HG02884 (cell line): Measurements from ENCODE around the gene IFNA4.
"Not testable (repeated sequence)": the region's sequence is repeated elsewhere in the genome, so short reads cannot be mapped to it uniquely, and the experiment has no call there.

Source experiments
- ATAC-seq: cut with Tn5 transposase; IDR thresholded peaks from one replicate; pipeline ENCODE4 v1.9.1; 2021; ENCODE audit warnings: mild to moderate bottlenecking, moderate library complexity; ENCODE audit not compliant: unreplicated experiment

The IFNA4 gene

DNA sequence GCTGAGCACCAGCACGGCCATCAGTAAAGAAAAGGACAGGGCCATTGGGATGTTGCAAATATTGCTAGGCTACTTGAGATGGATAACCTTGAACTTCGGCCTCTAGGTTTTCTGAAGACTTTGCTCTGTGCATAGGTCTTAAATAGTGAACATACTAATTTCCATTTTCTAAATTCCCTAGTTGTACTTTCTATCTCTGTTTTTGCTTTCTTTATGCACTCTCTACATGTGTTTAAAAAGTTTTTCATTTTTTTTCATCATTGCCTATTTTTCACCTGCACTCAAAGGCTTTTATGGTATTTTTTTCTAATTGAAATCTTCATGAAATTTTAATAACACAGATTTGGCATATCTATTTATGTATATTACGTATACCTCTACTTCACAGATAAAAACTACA lies at the start of gene IFNA4:
TSS of gene IFNA4 (minus strand) at position 101 of the 400 bp plus-strand sequence. CDS start at position 45, 56 bp downstream.
- ATAC-seq, result not testable (repeated sequence)

DNA sequence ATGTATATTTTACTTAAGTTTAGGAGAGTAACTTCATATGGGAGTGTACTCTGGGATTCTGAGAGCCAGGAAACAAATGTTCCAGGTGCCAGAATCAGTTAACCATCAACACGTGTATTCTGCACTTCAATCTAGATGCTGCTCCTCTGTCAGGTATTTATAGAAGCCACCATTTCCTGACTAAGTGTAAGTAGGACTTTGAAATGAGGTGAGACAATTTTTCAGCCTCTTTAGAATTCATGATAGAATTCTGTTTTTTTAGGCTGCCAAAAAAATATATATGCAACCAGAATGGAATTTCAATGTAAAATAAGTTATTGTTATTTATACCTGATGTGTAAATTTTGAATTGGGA lies 49.0 kb upstream of the IFNA4 start:
- ATAC-seq, result not testable (repeated sequence)

- ATAC-seq, result peak; percentile 82
Measured at GRCh38 chr9:21235468-21236359, 48.3 kb upstream of the IFNA4 start.

DNA sequence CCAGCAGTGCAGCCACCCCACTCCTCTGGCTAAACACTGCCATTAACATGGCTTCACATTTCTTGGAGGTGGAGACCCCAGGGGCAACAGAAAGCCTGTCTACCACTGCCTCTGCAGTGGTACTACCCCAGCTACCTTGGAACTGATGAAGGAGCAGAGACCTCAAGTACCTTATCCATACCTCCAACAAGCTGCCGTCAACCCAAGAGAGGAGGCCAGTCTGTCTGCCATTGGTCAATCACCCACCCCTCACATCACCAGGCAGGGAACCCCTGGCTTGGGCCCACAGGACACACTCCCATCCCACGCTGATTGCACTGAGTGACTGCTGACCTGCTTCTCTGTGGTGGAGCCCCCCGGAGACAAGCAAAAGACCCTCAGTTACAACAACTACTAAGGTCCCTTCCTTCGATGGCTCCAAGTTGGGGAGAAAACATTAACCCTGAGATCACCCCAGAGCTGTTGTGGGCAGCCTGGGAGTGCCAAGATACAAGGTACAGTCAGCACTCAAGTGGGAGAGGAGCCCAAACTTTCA lies 46.8 kb upstream of the IFNA4 start:
- ATAC-seq, result no peak

GRCh38 chr9:21233258-21233657 lies 45.9 kb upstream of the IFNA4 start:
- no peak for ATAC-seq

DNA sequence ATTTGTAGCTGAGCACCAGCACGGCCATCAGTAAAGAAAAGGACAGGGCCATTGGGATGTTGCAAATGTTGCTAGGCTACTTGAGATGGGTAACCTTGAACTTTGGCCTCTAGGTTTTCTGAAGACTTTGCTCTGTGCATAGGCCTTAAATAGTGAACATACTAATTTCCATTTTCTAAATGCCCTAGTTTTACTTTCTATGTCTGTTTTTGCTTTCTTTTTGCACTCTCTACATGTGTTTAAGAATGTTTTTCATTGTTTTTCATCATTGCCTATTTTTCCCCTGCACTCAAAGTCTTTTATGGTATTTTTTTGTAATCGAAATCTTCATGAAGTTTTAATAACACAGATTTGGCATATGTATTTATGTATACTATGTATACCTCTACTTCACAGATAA lies 40.7 kb upstream of the IFNA4 start, which contains the start of gene IFNA17:
TSS of gene IFNA17 (minus strand) at position 101 of the 400 bp plus-strand sequence. CDS start at position 52, 49 bp downstream.
- no peak for ATAC-seq

DNA sequence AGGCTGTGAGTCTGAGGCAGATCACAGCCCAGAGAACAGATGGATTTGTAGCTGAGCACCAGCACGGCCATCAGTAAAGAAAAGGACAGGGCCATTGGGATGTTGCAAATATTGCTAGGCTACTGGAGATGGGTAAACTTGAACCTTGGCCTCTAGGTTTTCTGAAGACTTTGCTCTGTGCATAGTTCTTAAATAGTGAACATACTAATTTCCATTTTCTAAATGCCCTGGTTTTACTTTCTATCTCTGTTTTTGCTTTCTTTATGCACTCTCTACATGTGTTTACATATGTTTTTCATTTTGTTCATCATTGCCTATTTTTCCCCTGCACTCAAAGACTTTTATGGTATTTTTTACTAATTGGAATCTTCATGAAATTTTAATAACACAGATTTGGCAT lies 29.8 kb upstream of the IFNA4 start, which contains the start of gene IFNA16:
TSS of gene IFNA16 (minus strand) at position 101 of the 400 bp plus-strand sequence. CDS start at position 95, 6 bp downstream.
- ATAC-seq, result not testable (repeated sequence)

DNA sequence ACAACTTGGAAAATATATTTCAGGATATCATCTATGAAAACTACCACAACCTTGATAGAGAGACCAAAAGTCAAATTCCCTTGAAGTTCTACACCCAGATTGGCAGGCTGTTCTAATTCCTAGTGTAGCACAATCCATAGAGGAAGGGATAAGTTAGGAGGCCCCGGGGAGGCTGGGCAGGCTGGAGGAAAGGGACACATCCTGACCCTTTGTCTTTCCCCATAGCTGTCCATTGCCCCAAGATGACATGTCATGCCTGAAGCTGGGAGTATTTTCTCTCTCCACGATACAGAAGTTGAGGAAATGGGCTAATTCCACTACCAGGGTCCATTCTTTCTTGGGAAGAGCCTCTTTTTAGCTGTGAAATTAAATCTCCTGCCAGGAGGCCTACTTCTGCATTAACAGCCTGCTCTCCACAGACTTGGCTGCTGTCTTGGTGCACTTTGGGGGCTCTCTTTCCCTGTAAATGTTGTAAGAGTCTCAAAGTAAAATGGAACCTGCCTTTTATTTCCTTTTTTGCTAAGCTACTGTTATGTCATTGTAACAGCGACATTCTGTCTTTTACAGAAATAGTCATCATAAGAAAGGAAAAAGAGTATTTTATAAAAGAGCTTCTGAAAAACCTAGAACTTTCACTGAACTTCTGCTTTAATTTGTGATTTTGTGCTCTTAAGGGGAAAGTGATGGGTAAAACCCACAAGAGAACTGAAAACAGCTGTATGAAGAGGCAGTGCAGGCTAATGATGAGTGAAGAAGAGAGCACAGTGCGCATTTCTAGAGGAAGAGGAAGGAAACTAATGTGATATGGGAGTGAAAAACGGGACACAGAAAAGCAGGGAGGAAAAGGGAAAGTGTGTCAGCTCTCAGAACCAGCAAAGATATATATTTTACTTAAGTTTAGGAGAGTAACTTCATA lies 26.3 kb upstream of the IFNA4 start:
- ATAC-seq, result peak; percentile 59

GRCh38 chr9:21212160-21212559 lies 24.8 kb upstream of the IFNA4 start:
- ATAC-seq, result not testable (repeated sequence)

- not testable (repeated sequence) for ATAC-seq
Measured at GRCh38 chr9:21210782-21211181, 23.4 kb upstream of the IFNA4 start.

DNA sequence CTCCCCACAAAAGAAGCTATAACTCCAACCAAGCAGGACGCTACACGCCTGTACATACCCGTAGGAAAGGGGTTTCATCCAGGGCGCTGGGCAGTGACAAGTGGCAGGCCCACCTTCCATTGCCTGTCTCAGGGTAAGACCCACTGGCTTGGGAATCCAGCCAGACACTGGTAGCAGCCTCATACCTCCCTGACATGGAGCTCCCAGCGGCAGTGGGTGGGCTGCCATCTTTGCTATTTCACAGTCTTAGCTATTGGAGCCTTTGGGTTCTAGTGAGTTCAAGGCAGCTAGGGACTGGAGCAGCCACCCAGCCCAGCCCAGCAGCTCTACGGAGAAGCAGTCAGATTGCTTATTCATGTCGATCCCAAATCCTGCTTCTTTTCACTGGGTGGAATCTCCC lies 22.9 kb upstream of the IFNA4 start:
- no peak for ATAC-seq

GRCh38 chr9:21207043-21207442 lies 19.7 kb upstream of the IFNA4 start, which contains the start of gene IFNA10:
IFNA10 (minus strand) TSS chr9:21207143; CDS start chr9:21207097, 46 bp downstream.
- not testable (repeated sequence) for ATAC-seq

DNA sequence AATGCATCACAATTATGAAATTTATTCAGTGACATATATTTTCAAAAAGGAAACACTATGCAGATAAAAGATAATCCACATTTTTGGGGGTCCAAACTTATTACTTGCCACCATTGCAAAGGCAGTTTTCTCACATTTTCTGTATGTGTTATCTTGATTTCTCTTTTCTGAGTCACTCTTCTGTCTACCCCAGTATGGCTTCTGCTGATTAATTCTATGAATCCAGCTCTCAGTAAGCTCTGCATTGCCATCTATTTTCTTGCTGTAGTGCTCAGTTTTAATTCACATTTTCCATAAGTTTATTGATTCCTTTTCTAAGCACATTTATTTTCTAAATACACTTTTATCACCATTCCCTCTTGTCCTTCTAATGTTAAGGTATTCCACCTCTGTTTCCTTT lies 17.8 kb upstream of the IFNA4 start:
- ATAC-seq, result no peak

DNA sequence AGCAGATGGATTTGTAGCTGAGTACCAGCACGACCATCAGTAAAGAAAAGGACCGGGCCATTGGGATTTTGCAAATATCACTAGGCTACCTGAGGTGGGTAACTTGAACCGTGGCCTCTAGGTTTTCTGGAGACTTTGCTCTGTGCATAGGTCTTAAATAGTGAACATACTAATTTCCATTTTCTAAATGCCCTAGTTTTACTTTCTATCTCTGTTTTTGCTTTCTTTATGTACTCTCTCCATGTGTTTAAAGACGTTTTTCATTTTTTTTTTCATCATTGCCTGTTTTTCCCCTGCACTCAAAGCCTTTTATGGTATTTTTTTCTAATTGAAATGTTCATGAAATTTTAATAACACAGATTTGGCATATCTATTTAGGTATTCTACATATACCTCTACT lies 14.7 kb upstream of the IFNA4 start, which contains the start of gene IFNA7:
TSS of gene IFNA7 (minus strand) at position 101 of the 400 bp plus-strand sequence. CDS start at position 61, 40 bp downstream.
- ATAC-seq, result not testable (repeated sequence)

GRCh38 chr9:21194867-21195776 lies 7.7 kb upstream of the IFNA4 start:
- peak; percentile 92 for ATAC-seq

- ATAC-seq, result peak; percentile 97
Measured at GRCh38 chr9:21182810-21183736, 4.3 kb downstream of the IFNA4 start.

DNA sequence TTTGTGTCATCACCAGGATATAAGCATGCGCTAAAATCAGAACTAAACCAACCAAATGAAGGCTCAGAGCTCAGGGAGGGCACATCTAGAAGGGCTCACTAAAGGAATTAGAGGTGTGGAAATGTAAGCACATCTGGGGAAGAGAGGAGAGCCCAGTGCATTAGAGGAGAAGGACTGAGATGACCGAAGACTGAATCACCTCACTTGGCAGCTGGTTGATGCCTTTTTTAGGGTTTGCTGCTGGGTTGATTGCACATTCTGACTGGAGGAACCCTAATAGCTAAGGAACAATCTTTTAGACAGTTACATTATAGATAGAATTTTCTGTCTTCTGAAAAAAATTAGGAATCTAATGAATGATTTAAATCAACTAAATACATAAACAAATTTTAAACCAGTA lies 12.7 kb downstream of the IFNA4 start:
- ATAC-seq, result no peak

DNA sequence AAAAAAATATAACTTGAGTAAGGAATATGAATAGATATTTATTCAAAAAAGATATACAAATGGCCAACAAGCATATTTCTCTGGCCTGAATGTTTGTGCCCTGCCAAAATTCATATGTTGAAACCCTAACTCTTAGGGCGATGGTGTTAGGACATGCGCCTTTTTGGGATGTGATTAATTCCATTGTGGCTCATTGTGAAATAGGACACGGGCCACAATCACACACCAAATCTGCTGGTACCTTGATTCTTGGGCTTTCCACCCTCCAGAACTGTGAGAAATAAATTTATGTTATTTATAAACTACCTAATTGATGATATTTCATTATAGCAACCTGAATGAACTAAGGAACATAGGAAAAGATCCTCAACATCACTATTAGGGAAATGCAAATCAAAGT lies 15.2 kb downstream of the IFNA4 start:
- ATAC-seq, result no peak

DNA sequence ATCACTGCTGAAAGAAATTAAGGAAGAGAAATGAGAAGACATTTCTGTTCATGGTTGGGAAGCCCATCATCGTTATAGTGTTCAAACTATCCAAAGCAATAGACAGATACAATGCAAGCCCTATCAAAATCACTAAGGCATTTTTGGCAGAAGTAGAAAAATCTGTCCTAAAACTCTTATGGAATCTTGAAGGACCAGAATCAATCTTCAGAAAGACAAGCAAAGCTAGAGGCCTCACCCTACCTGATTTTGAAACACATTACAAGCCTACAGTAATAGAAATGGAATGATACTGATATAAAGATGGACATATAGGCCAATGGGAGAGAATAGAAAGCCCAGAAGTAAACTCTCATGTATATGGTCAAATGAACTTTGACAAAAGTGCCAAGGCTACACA lies 16.0 kb downstream of the IFNA4 start:
- ATAC-seq, result no peak
